Measurements from ENCODE around the gene GALNT12. TPM values are rescaled to one million over a fixed set of nuclear protein-coding genes. Genes with fewer than 3 reads are reported as not detected.

The GALNT12 gene
- total and polyA plus RNA-seq, 2 experiments from 2014 or later: 4.2 to 19.7 TPM

GRCh38 chr9:98784831-98785806 lies 22.4 kb upstream of the GALNT12 start:
- no peak overlapping the region for H3K27ac ChIP-seq
- no peak overlapping the region for H3K4me3 ChIP-seq
- DNase-seq (ENCODE audit: low read depth in 1 of 2, low spot score in 1 of 2): no peak
- H3K9me3 ChIP-seq (ENCODE audit: low read depth): no peaks in the 10 kb centered on the region
- TF ChIP-seq CTCF (IDR thresholded peaks at IDR 0.05; ENCODE audit: low read depth, low read length): no peak
- no peaks in the 10 kb centered on the region for H3K27me3 ChIP-seq
- H3K36me3 ChIP-seq: peaks cover 13% of the 10 kb centered on the region
- H3K4me1 ChIP-seq (ENCODE audit: low read depth): no peaks in the 10 kb centered on the region

- no peak overlapping the region for H3K4me3 ChIP-seq
- H3K36me3 ChIP-seq: peaks cover 13% of the 10 kb centered on the region
- no peak for TF ChIP-seq CTCF (IDR thresholded peaks at IDR 0.05; ENCODE audit: low read depth, low read length)
These were observed 20.5 kb upstream of the GALNT12 start for GRCh38 chr9:98786750-98787510.

GRCh38 chr9:98787766-98788335 lies 19.6 kb upstream of the GALNT12 start:
- H3K4me1 ChIP-seq (ENCODE audit: low read depth): peaks cover 10% of the 10 kb centered on the region
- H3K27me3 ChIP-seq: no peaks in the 10 kb centered on the region
- no peaks in the 10 kb centered on the region for H3K9me3 ChIP-seq (ENCODE audit: low read depth)
- no peak for TF ChIP-seq CTCF (IDR thresholded peaks at IDR 0.05; ENCODE audit: low read depth, low read length)
- H3K27ac ChIP-seq: no peak overlapping the region
- no peak for DNase-seq (ENCODE audit: low read depth in 1 of 2, low spot score in 1 of 2)
- H3K36me3 ChIP-seq: peaks cover 6% of the 10 kb centered on the region
- no peak overlapping the region for H3K4me3 ChIP-seq

More at GRCh38 chr9:98786750-98787510, 20.5 kb upstream of the GALNT12 start:
- H3K4me1 ChIP-seq (ENCODE audit: low read depth): peaks cover 7% of the 10 kb centered on the region
- H3K9me3 ChIP-seq (ENCODE audit: low read depth): no peaks in the 10 kb centered on the region
- H3K27ac ChIP-seq: no peak overlapping the region
- DNase-seq (ENCODE audit: low read depth in 1 of 2, low spot score in 1 of 2): no peak
- H3K27me3 ChIP-seq: no peaks in the 10 kb centered on the region

- Histone ChIP-seq H3K27ac (no peak overlapping the region), H3K27me3 (no peaks in the 10 kb centered on the region), H3K36me3 (peaks cover 5% of the 10 kb centered on the region), H3K4me1 (ENCODE audit: low read depth) (peaks cover 10% of the 10 kb centered on the region), H3K9me3 (ENCODE audit: low read depth) (no peaks in the 10 kb centered on the region), H3K4me3 (no peak overlapping the region)
- no peak for DNase-seq (ENCODE audit: low read depth in 1 of 2, low spot score in 1 of 2)
- no peak for TF ChIP-seq CTCF (IDR thresholded peaks at IDR 0.05; ENCODE audit: low read depth, low read length)
These were observed 17.9 kb upstream of the GALNT12 start for GRCh38 chr9:98789483-98790133.

Measured in cardiac muscle cell (in vitro differentiated cells and primary cell).